MM.1S (cell line): ENCODE data around the gene ANXA11.

ENCODE experiments used
- EZH2 ChIP-seq: fragments of 300-600 bp; sonication (generic); optimal IDR thresholded peaks from 2 replicates; pipeline ENCODE3; 2017; ENCODE audit warnings: low read depth, mild to moderate bottlenecking, antibody characterized with exemption, low read length, mixed read lengths
- TF ChIP-seq, protein P1 (sequence below): fragments of 300-600 bp; sonication (generic); IDR thresholded peaks from 2 replicates; pipeline ENCODE4 v1.5.1; 2016; ENCODE audit warnings: antibody characterized with exemption, low read length, mixed read lengths

- no peak for TF ChIP-seq EZH2
- TF ChIP-seq, protein P1, sequence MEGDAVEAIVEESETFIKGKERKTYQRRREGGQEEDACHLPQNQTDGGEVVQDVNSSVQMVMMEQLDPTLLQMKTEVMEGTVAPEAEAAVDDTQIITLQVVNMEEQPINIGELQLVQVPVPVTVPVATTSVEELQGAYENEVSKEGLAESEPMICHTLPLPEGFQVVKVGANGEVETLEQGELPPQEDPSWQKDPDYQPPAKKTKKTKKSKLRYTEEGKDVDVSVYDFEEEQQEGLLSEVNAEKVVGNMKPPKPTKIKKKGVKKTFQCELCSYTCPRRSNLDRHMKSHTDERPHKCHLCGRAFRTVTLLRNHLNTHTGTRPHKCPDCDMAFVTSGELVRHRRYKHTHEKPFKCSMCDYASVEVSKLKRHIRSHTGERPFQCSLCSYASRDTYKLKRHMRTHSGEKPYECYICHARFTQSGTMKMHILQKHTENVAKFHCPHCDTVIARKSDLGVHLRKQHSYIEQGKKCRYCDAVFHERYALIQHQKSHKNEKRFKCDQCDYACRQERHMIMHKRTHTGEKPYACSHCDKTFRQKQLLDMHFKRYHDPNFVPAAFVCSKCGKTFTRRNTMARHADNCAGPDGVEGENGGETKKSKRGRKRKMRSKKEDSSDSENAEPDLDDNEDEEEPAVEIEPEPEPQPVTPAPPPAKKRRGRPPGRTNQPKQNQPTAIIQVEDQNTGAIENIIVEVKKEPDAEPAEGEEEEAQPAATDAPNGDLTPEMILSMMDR = no peak
These were observed 32.4 kb downstream of the ANXA11 start for GRCh38 chr10:80172896-80173295.
